K562 (cell line): ENCODE results near the gene CDCP1. TPM values are rescaled to one million over a fixed set of nuclear protein-coding genes. Genes with fewer than 3 reads are reported as not detected.

Source experiments
- ATAC-seq: fragments of 200-7000 bp; cut with Tn5 transposase; 3 replicates; pipeline ENCODE4 v1.9.1; 2020; ENCODE audit warnings: moderate library complexity
- BruUV-seq: library from RNA; stranded (reverse); fragments of 400-500 nt; replicated peaks from 2 replicates; lab custom pipeline; 2021; lab: Mats Ljungman, UMichigan
- CTCF ChIA-PET: fragments of 300-600 bp; formaldehyde crosslinking; extraction: SDS; loops from one replicate; lab custom pipeline; 2021; ENCODE audit warnings: low intra/inter-chr PET ratio; lab: Yijun Ruan, JAX
- POLR2A ChIA-PET: fragments of 300-600, 350-650 bp; sonication (Branson Sonifier 250); formaldehyde crosslinking; extraction: SDS; loops from one replicate; lab custom pipeline; 2021; ENCODE audit warnings: antibody characterized with exemption, inconsistent platforms; lab: Yijun Ruan, JAX
- DNase-seq, 4 experiments: peaks; one replicate each; pipeline versions ENCODE4 v3.0.0 to v3.0.0-alpha.2; 2011 to 2018; ENCODE audit warnings: low spot score in 3 of 4, mixed read lengths in 3 of 4; ENCODE audit errors: extremely low read depth in 1 of 4
- FAIRE-seq: peaks from 2 replicates; lab custom pipeline; 2011; peaks lifted over from hg19 to GRCh38; lab: Jason Lieb, UNC
- H2AFZ ChIP-seq: 2 replicates; pipeline ENCODE4 v1.6.0; 2011; ENCODE audit warnings: low read depth, low read length, control low read depth, inconsistent platforms
- H3K27ac ChIP-seq: fragments of 200-600 bp; 3 replicates; pipeline ENCODE4 v1.8.0; 2011; ENCODE audit warnings: low read depth, mild to moderate bottlenecking, control low read depth, inconsistent platforms, low read length, moderate library complexity, mixed read lengths; ENCODE audit errors: extremely low read depth
- H3K27me3 ChIP-seq, 2 experiments: fragments of 300-600 bp in 1 of 2; 2 replicates in 1 of 2; 3 replicates in 1 of 2; pipeline versions ENCODE4 v1.6.0 to v1.8.0; 2011; ENCODE audit warnings: inconsistent platforms in 2 of 2, low read length in 2 of 2, mild to moderate bottlenecking in 1 of 2, mixed read lengths in 1 of 2, moderate library complexity in 1 of 2; ENCODE audit not compliant: control insufficient read depth in 2 of 2, insufficient read depth in 2 of 2
- H3K36me3 ChIP-seq: fragments of 300-600 bp; 3 replicates; pipeline ENCODE4 v1.8.0; 2011; ENCODE audit warnings: mild to moderate bottlenecking, low read length, inconsistent platforms; ENCODE audit not compliant: control insufficient read depth, insufficient read depth
- H3K4me1 ChIP-seq, 2 experiments: fragments of 200-600 bp in 1 of 2; replicated peaks in 1 of 2; 2 replicates in 1 of 2; 3 replicates in 1 of 2; pipeline versions ENCODE4 v1.5.1 to v1.8.0; 2011; ENCODE audit warnings: inconsistent platforms in 2 of 2, low read length in 2 of 2, mild to moderate bottlenecking in 1 of 2, mixed read lengths in 1 of 2, moderate library complexity in 1 of 2; ENCODE audit not compliant: control insufficient read depth in 2 of 2, insufficient read depth in 2 of 2
- H3K4me2 ChIP-seq: 2 replicates; pipeline ENCODE4 v1.6.1; 2011; ENCODE audit warnings: low read length, control low read depth, inconsistent platforms, mixed read lengths; ENCODE audit not compliant: insufficient read depth
- H3K4me3 ChIP-seq: fragments of 200-600 bp; sonication (generic), shearing (Covaris generic); 2 replicates; pipeline ENCODE4 v1.5.1; 2016; ENCODE audit warnings: control low read depth, inconsistent platforms
- H3K79me2 ChIP-seq: fragments of 200-600 bp; 3 replicates; pipeline ENCODE4 v1.8.0; 2011; ENCODE audit warnings: low read length, inconsistent platforms; ENCODE audit not compliant: control insufficient read depth, insufficient read depth
- H3K9ac ChIP-seq, 2 experiments: 2 replicates each; pipeline versions ENCODE4 v1.6.0 to v1.6.1; 2011; ENCODE audit warnings: low read depth in 2 of 2, low read length in 2 of 2, control low read depth in 1 of 2, inconsistent platforms in 1 of 2, mild to moderate bottlenecking in 1 of 2, mixed read lengths in 1 of 2; ENCODE audit not compliant: insufficient read depth in 1 of 2
- H3K9me1 ChIP-seq: one replicate; pipeline ENCODE4 v1.6.0; 2011; ENCODE audit warnings: inconsistent platforms, mild to moderate bottlenecking, low read length, moderate library complexity; ENCODE audit not compliant: control insufficient read depth, insufficient read depth
- H3K9me3 ChIP-seq: replicated peaks from 2 replicates; pipeline ENCODE4 v1.5.1; 2011; ENCODE audit warnings: low read depth, low read length, inconsistent platforms; ENCODE audit not compliant: control insufficient read depth, insufficient read depth
- H4K20me1 ChIP-seq: replicated peaks from 2 replicates; pipeline ENCODE4 v1.6.1; 2011; ENCODE audit warnings: low read length, inconsistent platforms, mixed read lengths; ENCODE audit not compliant: control insufficient read depth, insufficient read depth
- ASH1L ChIP-seq: fragments of 450-650 bp; IDR thresholded peaks from 2 replicates; pipeline ENCODE4 v1.6.1; 2018; ENCODE audit warnings: borderline replicate concordance, mild to moderate bottlenecking, low read depth; ENCODE audit not compliant: partially characterized antibody
- COPS2 ChIP-seq: fragments of 450-650 bp; conservative IDR thresholded peaks from 2 replicates; pipeline ENCODE4 v1.6.1; 2016; ENCODE audit warnings: mild to moderate bottlenecking, moderate library complexity
- DPF2 ChIP-seq: fragments of 450-650 bp; IDR thresholded peaks from 2 replicates; pipeline ENCODE4 v1.6.1; 2016
- ETS2 ChIP-seq: IDR thresholded peaks from 2 replicates; pipeline ENCODE4 v1.6.1; 2016; ENCODE audit warnings: borderline replicate concordance, missing genetic modification characterization, mild to moderate bottlenecking, moderate library complexity, missing compliant biosample characterization; ENCODE audit not compliant: poor library complexity, severe bottlenecking
- EWSR1 ChIP-seq: fragments of 450-650 bp; IDR thresholded peaks from 2 replicates; pipeline ENCODE4 v1.6.1; 2018; ENCODE audit warnings: borderline replicate concordance, mild to moderate bottlenecking, low read depth, moderate library complexity; ENCODE audit not compliant: partially characterized antibody
- HDGF ChIP-seq: fragments of 450-650 bp; IDR thresholded peaks from 2 replicates; pipeline ENCODE4 v1.6.1; 2016
- HNRNPLL ChIP-seq: fragments of 200-400 bp; formaldehyde crosslinking; IDR thresholded peaks from 2 replicates; pipeline ENCODE4 v1.6.1; 2017; ENCODE audit warnings: low read length, low read depth, mild to moderate bottlenecking; ENCODE audit not compliant: poor library complexity, severe bottlenecking
- HOMEZ ChIP-seq: fragments of 250-450 bp; sonication (Bioruptor Pico); IDR thresholded peaks from 2 replicates; pipeline ENCODE4 v1.4.0; 2020; ENCODE audit warnings: mild to moderate bottlenecking, moderate library complexity
- NBN ChIP-seq: fragments of 450-650 bp; IDR thresholded peaks from 2 replicates; pipeline ENCODE4 v1.6.1; 2016; ENCODE audit warnings: low read depth, mild to moderate bottlenecking
- NELFE ChIP-seq: IDR thresholded peaks from 2 replicates; pipeline ENCODE4 v1.6.1; 2011; ENCODE audit warnings: mild to moderate bottlenecking; ENCODE audit not compliant: insufficient read depth, insufficient read length
- PCBP1 ChIP-seq: fragments of 200-400 bp; formaldehyde crosslinking; IDR thresholded peaks from 2 replicates; pipeline ENCODE4 v1.6.1; 2018; ENCODE audit warnings: mild to moderate bottlenecking, low read depth, low read length; ENCODE audit not compliant: poor library complexity, severe bottlenecking
- PKNOX1 ChIP-seq: fragments of 450-650 bp; IDR thresholded peaks from 2 replicates; pipeline ENCODE4 v1.6.1; 2016
- SPI1 ChIP-seq: IDR thresholded peaks from 2 replicates; pipeline ENCODE4 v1.6.1; 2011; ENCODE audit warnings: low read depth, low read length, control low read depth, borderline replicate concordance
- TCF3 ChIP-seq: sonication (generic); formaldehyde crosslinking; IDR thresholded peaks from 2 replicates; pipeline ENCODE4 v1.4.0; 2020; ENCODE audit warnings: mild to moderate bottlenecking, missing genetic modification reagents
- ZKSCAN3 ChIP-seq: fragments of 250-450 bp; sonication (Bioruptor Pico); IDR thresholded peaks from 2 replicates; pipeline ENCODE4 v1.4.0; 2020
- ZNF184 ChIP-seq: sonication (generic); formaldehyde crosslinking; IDR thresholded peaks from 2 replicates; pipeline ENCODE4 v1.5.0; 2020; ENCODE audit warnings: missing genetic modification reagents
- ZNF3 ChIP-seq: fragments of 250-450 bp; sonication (Bioruptor Pico); IDR thresholded peaks from 2 replicates; pipeline ENCODE4 v1.5.0; 2021; ENCODE audit warnings: mild to moderate bottlenecking, moderate library complexity
- ZNF445 ChIP-seq: fragments of 250-450 bp; sonication (Bioruptor Pico); IDR thresholded peaks from 2 replicates; pipeline ENCODE4 v1.4.0; 2020; ENCODE audit warnings: low read depth, mild to moderate bottlenecking, moderate library complexity
- WGBS: fragments of 100-300 bp; shearing (Covaris generic); methylation state at CpG from one replicate; pipeline ENCODE4 v1.1.6; 2016; ENCODE audit warnings: low coverage, mixed read lengths; ENCODE audit not compliant: insufficient coverage; ENCODE audit errors: missing lambda C conversion rate; 5-methylcytosine and 5-hydroxymethylcytosine counted together
- in situ Hi-C: fragments of 300-500 bp; cut with MboI; formaldehyde crosslinking; loops from 4 replicates; pipeline ENCODE4 v1.15.0; 2018; ENCODE audit warnings: inconsistent platforms, mixed read lengths
- intact Hi-C: fragments of 100-400 bp; cut with micrococcal nuclease; formaldehyde crosslinking; loops from 2 replicates; pipeline ENCODE4 v1.14.2; 2022
- polyA plus RNA-seq, 8 experiments: library from polyadenylated mRNA; depleted of rRNA in 4 of 8; stranded (reverse) in 5 of 8; unstranded in 3 of 8; fragments of >200 nt; fragmentation: Nextera tagmentation in 2 of 8; fragmentation: Illumina TruSeq in 1 of 8; extraction: Ambion mirVana in 2 of 8; extraction: Trizol in 1 of 8; gene quantifications; 2 replicates each; pipeline versions ENCODE4 v1.2.1 to v1.2.3, GENCODE V29; 2011 to 2014; ENCODE audit warnings: inconsistent platforms in 1 of 8, missing spikeins in 1 of 8
- total RNA-seq, 7 experiments: library from RNA; depleted of rRNA in 6 of 7; stranded (reverse); fragments of >200 nt in 6 of 7; fragmentation: Illumina TruSeq in 2 of 7; extraction: Trizol in 2 of 7; gene quantifications; 2 replicates each; pipeline versions ENCODE4 v1.2.1 to v1.2.3, GENCODE V29; 2011 to 2021; ENCODE audit warnings: low replicate concordance in 1 of 7
- TF ChIP-seq, protein P1 (sequence below): sonication (generic); formaldehyde crosslinking; IDR thresholded peaks from 2 replicates; pipeline ENCODE4 v1.8.0; 2022; ENCODE audit warnings: mild to moderate bottlenecking, missing genetic modification reagents, borderline replicate concordance

Gene CDCP1
- total and polyA plus RNA-seq, 9 of the 15 experiments (the other 6 are each of a cell fraction or from before 2014, with no cell fraction given): 3.9 to 16.4 (median 5.2) TPM

- no peaks in the 10 kb centered on the region for H3K36me3 ChIP-seq
- no peak for ATAC-seq
- no peaks in the 10 kb centered on the region for H3K9me3 ChIP-seq
- no peaks in the 10 kb centered on the region for H3K27me3 ChIP-seq
- ChIA-PET POLR2A (no interaction called here), CTCF (no interaction called here)
- no peak overlapping the region for H3K4me3 ChIP-seq
- WGBS: 27% methylated on average over 2 of the region's 2 CpGs
- peak overlapping the region; percentile 24 for H2AFZ ChIP-seq
- H3K9ac ChIP-seq: peak overlapping the region in 1 of 2 experiments; percentile 76; a peak in 1 of 4 replicates
- H3K4me2 ChIP-seq: no peak overlapping the region
- in situ Hi-C loops: no loop called here
- peaks cover 30 to 83% of the 10 kb centered on the region in 2 experiments for H3K4me1 ChIP-seq
- BruUV-seq: no TSS peak
- intact Hi-C loops: no loop called here
- FAIRE-seq: no peak
- no peaks in the 10 kb centered on the region for H3K79me2 ChIP-seq
- H3K27ac ChIP-seq: peak overlapping the region; percentile 42; the same call in 1 of the 3 replicates
- H4K20me1 ChIP-seq: no peaks in the 10 kb centered on the region
- no peak for DNase-seq
- no peaks in the 10 kb centered on the region for H3K9me1 ChIP-seq
- TF ChIP-seq NELFE (no peak), SPI1 (peak; percentile 77), COPS2 (no peak), TCF3 (no peak), ZNF3 (CRISPR knock-in tag) (no peak), PCBP1 (no peak), ASH1L (no peak), ZNF184 (CRISPR knock-in tag) (no peak), ZNF445 (CRISPR knock-in tag) (no peak), PKNOX1 (peak; percentile 16; the same call in 1 of the 2 replicates), HNRNPLL (no peak), NBN (no peak), EWSR1 (no peak), ZKSCAN3 (CRISPR knock-in tag) (no peak), HOMEZ (CRISPR knock-in tag) (no peak), DPF2 (no peak), ETS2 (tag) (no peak), HDGF (no peak)
- TF ChIP-seq, protein P1, sequence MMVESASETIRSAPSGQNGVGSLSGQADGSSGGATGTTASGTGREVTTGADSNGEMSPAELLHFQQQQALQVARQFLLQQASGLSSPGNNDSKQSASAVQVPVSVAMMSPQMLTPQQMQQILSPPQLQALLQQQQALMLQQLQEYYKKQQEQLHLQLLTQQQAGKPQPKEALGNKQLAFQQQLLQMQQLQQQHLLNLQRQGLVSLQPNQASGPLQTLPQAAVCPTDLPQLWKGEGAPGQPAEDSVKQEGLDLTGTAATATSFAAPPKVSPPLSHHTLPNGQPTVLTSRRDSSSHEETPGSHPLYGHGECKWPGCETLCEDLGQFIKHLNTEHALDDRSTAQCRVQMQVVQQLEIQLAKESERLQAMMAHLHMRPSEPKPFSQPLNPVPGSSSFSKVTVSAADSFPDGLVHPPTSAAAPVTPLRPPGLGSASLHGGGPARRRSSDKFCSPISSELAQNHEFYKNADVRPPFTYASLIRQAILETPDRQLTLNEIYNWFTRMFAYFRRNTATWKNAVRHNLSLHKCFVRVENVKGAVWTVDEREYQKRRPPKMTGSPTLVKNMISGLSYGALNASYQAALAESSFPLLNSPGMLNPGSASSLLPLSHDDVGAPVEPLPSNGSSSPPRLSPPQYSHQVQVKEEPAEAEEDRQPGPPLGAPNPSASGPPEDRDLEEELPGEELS (CRISPR knock-in tag): no peak
Observed at GRCh38 chr3:45059132-45059531, 87.0 kb downstream of the CDCP1 start.
